ENCODE results near the gene UNC5C.

Gene UNC5C

DNA sequence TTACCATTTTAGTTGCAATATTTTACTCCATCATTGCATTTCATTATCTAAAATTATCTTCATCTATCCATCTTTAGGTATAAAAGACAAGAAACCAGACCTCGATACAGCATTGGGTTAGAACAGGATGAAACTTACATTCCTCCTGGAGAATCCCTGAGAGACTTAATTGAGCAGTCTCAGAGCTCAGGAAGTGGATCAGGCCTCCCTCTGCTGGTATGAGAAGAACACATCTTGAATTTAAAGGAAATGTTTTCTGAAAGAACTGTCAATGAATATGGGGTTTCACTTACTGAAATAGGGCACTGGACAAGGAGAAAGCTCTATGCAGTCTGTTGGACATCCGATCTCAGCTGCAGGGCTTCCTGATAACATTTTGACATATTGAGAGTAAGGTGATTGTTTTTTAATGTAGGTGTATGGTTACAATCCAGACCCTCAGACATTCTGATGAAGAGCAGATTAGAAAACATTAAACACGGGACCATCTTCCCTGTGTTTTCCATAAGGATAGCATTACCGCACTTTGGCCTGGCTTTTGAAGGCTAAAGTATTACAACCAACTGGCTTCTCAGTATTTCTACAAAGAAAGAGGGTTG, 423.8 kb downstream of the UNC5C start:
- peaks cover 0 to 4% (median 3%) of the 10 kb centered on the region in 4 experiments for H3K4me1 ChIP-seq (ENCODE audit: control extremely low read depth in 1 of 4, control insufficient read depth in 4 of 4, insufficient read depth in 4 of 4, low read length in 3 of 4)
- no peak overlapping the region for H3K4me3 ChIP-seq (ENCODE audit: control insufficient read depth in 1 of 7, extremely low read depth in 1 of 7, insufficient read depth in 4 of 7, low read depth in 2 of 7, low read length in 6 of 7)
- ChIA-PET POLR2A (no interaction called here), CTCF (interaction anchor here (0.6 to 2.8 kb wide), 7 partner anchors 19 to 672 kb away, joined by 3 to 20 read pairs (median 5); no protein-coding TSS in a partner anchor)
- WGBS (ENCODE audit: insufficient coverage), result 79% methylated on average over 3 of the region's 4 CpGs
- H3K9me3 ChIP-seq (ENCODE audit: control extremely low read depth in 1 of 5, control insufficient read depth in 4 of 5, insufficient read depth in 2 of 5, low read depth in 1 of 5, low read length in 4 of 5), result no peaks in the 10 kb centered on the region
- peak; percentile 24 to 34 (median 25) for DNase-seq
- H3K36me3 ChIP-seq (ENCODE audit: control insufficient read depth in 4 of 4, insufficient read depth in 4 of 4, low read length in 3 of 4), result no peaks in the 10 kb centered on the region
- no peaks in the 10 kb centered on the region for H3K27me3 ChIP-seq (replicated peaks in 2 of 5; ENCODE audit: control insufficient read depth in 4 of 5, insufficient read depth in 5 of 5, low read length in 4 of 5)
- no peak overlapping the region for H3K27ac ChIP-seq (ENCODE audit: insufficient read depth in 1 of 2, low read depth in 1 of 2, low read length in 2 of 2, poor library complexity in 1 of 2, severe bottlenecking in 2 of 2)

DNA sequence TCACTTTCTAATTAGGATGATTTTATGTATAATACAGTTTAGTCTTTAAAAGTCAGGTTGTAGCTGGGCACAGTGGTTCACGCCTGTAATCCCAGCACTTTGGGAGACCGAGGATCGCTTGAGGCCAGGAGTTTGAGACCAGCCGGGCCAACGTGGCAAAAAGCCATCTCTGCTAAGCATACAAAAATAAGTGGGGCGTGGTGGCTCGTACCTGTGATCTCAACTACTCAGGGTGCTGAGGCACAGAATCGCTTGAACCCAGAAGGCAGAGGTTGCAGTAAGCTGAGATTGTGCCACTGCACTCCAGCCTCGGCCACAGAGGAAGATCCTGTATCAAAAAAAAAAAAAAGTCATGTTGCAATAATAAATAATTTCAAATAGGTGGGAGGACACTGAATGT, 426.8 kb downstream of the UNC5C start:
- peaks cover 0 to 3% (median 0%) of the 10 kb centered on the region in 4 experiments for H3K36me3 ChIP-seq (ENCODE audit: control insufficient read depth in 4 of 4, insufficient read depth in 4 of 4, low read length in 3 of 4)
- H3K4me3 ChIP-seq (ENCODE audit: control insufficient read depth in 1 of 7, extremely low read depth in 1 of 7, insufficient read depth in 4 of 7, low read depth in 2 of 7, low read length in 6 of 7), result no peak overlapping the region
- 88% methylated on average over 8 of the region's 9 CpGs for WGBS (ENCODE audit: insufficient coverage)
- H3K27me3 ChIP-seq (replicated peaks in 2 of 5; ENCODE audit: control insufficient read depth in 4 of 5, insufficient read depth in 5 of 5, low read length in 4 of 5), result no peaks in the 10 kb centered on the region
- POLR2A ChIA-PET, result interaction anchor here (0.6 kb wide), 1 partner anchor 125 kb away, joined by 3 read pairs; no protein-coding TSS in a partner anchor
- H3K27ac ChIP-seq (ENCODE audit: insufficient read depth in 1 of 2, low read depth in 1 of 2, low read length in 2 of 2, poor library complexity in 1 of 2, severe bottlenecking in 2 of 2), result no peak overlapping the region
- DNase-seq, result no peak
- no peaks in the 10 kb centered on the region for H3K9me3 ChIP-seq (ENCODE audit: control extremely low read depth in 1 of 5, control insufficient read depth in 4 of 5, insufficient read depth in 2 of 5, low read depth in 1 of 5, low read length in 4 of 5)
- H3K4me1 ChIP-seq (ENCODE audit: control extremely low read depth in 1 of 4, control insufficient read depth in 4 of 4, insufficient read depth in 4 of 4, low read length in 3 of 4), result no peaks in the 10 kb centered on the region
- CTCF ChIA-PET, result no interaction called here

DNA sequence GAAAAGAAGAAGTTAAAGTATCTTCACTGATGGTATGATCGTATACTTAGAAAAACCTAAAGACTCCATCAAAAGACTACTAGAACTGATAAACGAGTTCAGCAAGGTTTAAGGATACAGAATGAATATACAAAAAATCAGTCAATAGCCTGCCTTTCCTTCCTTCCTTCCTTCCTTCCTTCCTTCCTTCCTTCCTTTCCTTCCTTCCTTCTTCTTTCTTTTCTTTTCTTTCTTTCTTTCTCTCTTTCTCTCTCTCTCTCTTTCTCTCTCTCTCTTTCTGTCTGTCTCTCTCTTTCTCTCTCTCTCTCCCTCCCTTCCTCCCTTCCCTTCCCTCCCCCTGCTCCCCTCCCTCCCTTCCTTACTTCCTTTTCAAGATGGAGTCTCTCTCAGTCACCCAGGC, 428.3 kb downstream of the UNC5C start:
- CTCF ChIA-PET, result no interaction called here
- H3K36me3 ChIP-seq (ENCODE audit: control insufficient read depth in 4 of 4, insufficient read depth in 4 of 4, low read length in 3 of 4), result peaks cover 0 to 3% (median 0%) of the 10 kb centered on the region in 4 experiments
- H3K4me1 ChIP-seq (ENCODE audit: control extremely low read depth in 1 of 4, control insufficient read depth in 4 of 4, insufficient read depth in 4 of 4, low read length in 3 of 4), result no peaks in the 10 kb centered on the region
- H3K27ac ChIP-seq (ENCODE audit: insufficient read depth in 1 of 2, low read depth in 1 of 2, low read length in 2 of 2, poor library complexity in 1 of 2, severe bottlenecking in 2 of 2), result no peak overlapping the region
- no peak overlapping the region for H3K4me3 ChIP-seq (ENCODE audit: control insufficient read depth in 1 of 7, extremely low read depth in 1 of 7, insufficient read depth in 4 of 7, low read depth in 2 of 7, low read length in 6 of 7)
- POLR2A ChIA-PET, result no interaction called here
- no peaks in the 10 kb centered on the region for H3K27me3 ChIP-seq (replicated peaks in 2 of 5; ENCODE audit: control insufficient read depth in 4 of 5, insufficient read depth in 5 of 5, low read length in 4 of 5)
- no peaks in the 10 kb centered on the region for H3K9me3 ChIP-seq (ENCODE audit: control extremely low read depth in 1 of 5, control insufficient read depth in 4 of 5, insufficient read depth in 2 of 5, low read depth in 1 of 5, low read length in 4 of 5)
- DNase-seq, result no peak
- WGBS (ENCODE audit: insufficient coverage), result no CpG with 5 or more reads among the region's 2 CpGs

DNA sequence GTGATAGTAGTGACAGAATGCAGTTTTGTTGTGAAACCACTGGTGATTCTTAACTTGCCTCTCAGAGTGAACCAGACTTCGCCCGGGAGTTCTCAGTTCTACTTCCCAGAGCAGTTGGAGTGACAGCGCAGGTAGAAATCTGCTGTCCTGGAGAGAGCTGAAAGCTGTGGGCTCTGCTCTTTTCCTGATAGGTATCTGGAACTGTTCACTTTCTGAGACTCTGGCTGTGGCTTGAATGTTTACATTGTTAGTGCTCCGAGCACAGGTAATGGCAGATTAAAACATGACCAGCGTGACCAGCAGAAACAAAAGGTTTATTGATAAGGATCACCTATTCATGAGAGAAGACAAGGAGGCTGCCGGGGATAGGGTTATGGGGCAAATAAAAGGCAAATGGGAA, 430.3 kb downstream of the UNC5C start:
- CTCF ChIA-PET, result interaction anchor here (1.3 kb wide), 2 partner anchors 11 to 24 kb away, joined by 3 read pairs; no protein-coding TSS in a partner anchor
- POLR2A ChIA-PET, result interaction anchor here (0.6 kb wide), 1 partner anchor 261 kb away, joined by 3 read pairs; no protein-coding TSS in a partner anchor
- no peak for DNase-seq
- Histone ChIP-seq H3K36me3 (ENCODE audit: control insufficient read depth in 4 of 4, insufficient read depth in 4 of 4, low read length in 3 of 4) (peaks cover 0 to 3% (median 0%) of the 10 kb centered on the region in 4 experiments), H3K9me3 (ENCODE audit: control extremely low read depth in 1 of 5, control insufficient read depth in 4 of 5, insufficient read depth in 2 of 5, low read depth in 1 of 5, low read length in 4 of 5) (no peaks in the 10 kb centered on the region), H3K4me3 (ENCODE audit: control insufficient read depth in 1 of 7, extremely low read depth in 1 of 7, insufficient read depth in 4 of 7, low read depth in 2 of 7, low read length in 6 of 7) (no peak overlapping the region), H3K27ac (ENCODE audit: insufficient read depth in 1 of 2, low read depth in 1 of 2, low read length in 2 of 2, poor library complexity in 1 of 2, severe bottlenecking in 2 of 2) (no peak overlapping the region), H3K27me3 (replicated peaks in 2 of 5; ENCODE audit: control insufficient read depth in 4 of 5, insufficient read depth in 5 of 5, low read length in 4 of 5) (no peaks in the 10 kb centered on the region), H3K4me1 (ENCODE audit: control extremely low read depth in 1 of 4, control insufficient read depth in 4 of 4, insufficient read depth in 4 of 4, low read length in 3 of 4) (no peaks in the 10 kb centered on the region)
- 100% methylated on average over 4 of the region's 6 CpGs for WGBS (ENCODE audit: insufficient coverage)

DNA sequence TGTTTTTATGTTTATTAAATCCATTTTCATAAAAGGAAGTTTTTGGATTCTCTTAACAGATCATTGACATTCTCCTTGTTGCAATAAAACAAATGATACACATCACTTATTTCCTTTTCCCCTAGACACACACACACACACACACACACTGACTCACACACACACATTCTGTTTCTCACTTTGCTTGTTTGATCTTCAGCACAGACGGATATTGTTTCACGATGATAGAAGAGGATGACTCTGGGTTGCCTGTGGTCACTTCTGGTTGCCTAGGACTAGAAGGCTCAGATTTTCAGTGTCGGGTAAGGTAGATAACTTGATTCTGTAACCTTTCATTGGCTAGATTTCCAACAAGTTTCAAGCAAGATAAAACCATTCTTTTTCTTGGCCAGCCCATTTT, 434.3 kb downstream of the UNC5C start:
- Histone ChIP-seq H3K9me3 (ENCODE audit: control extremely low read depth in 1 of 5, control insufficient read depth in 4 of 5, insufficient read depth in 2 of 5, low read depth in 1 of 5, low read length in 4 of 5) (no peaks in the 10 kb centered on the region), H3K36me3 (ENCODE audit: control insufficient read depth in 4 of 4, insufficient read depth in 4 of 4, low read length in 3 of 4) (peaks cover 0 to 3% (median 0%) of the 10 kb centered on the region in 4 experiments), H3K27ac (ENCODE audit: insufficient read depth in 1 of 2, low read depth in 1 of 2, low read length in 2 of 2, poor library complexity in 1 of 2, severe bottlenecking in 2 of 2) (no peak overlapping the region), H3K4me3 (ENCODE audit: control insufficient read depth in 1 of 7, extremely low read depth in 1 of 7, insufficient read depth in 4 of 7, low read depth in 2 of 7, low read length in 6 of 7) (no peak overlapping the region), H3K27me3 (replicated peaks in 2 of 5; ENCODE audit: control insufficient read depth in 4 of 5, insufficient read depth in 5 of 5, low read length in 4 of 5) (no peaks in the 10 kb centered on the region), H3K4me1 (ENCODE audit: control extremely low read depth in 1 of 4, control insufficient read depth in 4 of 4, insufficient read depth in 4 of 4, low read length in 3 of 4) (no peaks in the 10 kb centered on the region)
- 94% methylated on average over 3 of the region's 3 CpGs for WGBS (ENCODE audit: insufficient coverage)
- no peak for DNase-seq
- POLR2A ChIA-PET, result no interaction called here
- CTCF ChIA-PET, result no interaction called here
